HepG2 (cell line): ENCODE data around the gene SYS1. TPM values are rescaled to one million over a fixed set of nuclear protein-coding genes. Genes with fewer than 3 reads are reported as not detected.
A peak's percentile ranks its signal among the peaks of the same experiment; 100 is the strongest.

ENCODE experiments used
- ATAC-seq: fragments of 200-7000 bp; cut with Tn5 transposase; 3 replicates; pipeline ENCODE4 v1.9.1; 2020; ENCODE audit warnings: mild to moderate bottlenecking, moderate library complexity
- BruUV-seq: library from RNA; stranded (reverse); fragments of 400-500 nt; replicated peaks from 2 replicates; lab custom pipeline; 2021; lab: Mats Ljungman, UMichigan
- CTCF ChIA-PET: fragments of 300-600 bp; formaldehyde crosslinking; extraction: SDS; loops from one replicate; lab custom pipeline; 2021; ENCODE audit warnings: low total read pairs, inconsistent platforms, low intra/inter-chr PET ratio; lab: Yijun Ruan, JAX
- POLR2A ChIA-PET: fragments of 350-600 bp; sonication (Branson Sonifier 250); formaldehyde crosslinking; loops from one replicate; lab custom pipeline; 2020; ENCODE audit warnings: antibody characterized with exemption, inconsistent platforms; lab: Yijun Ruan, JAX
- DNase-seq: peaks from one replicate; pipeline ENCODE4 v3.0.0-alpha.2; 2015; ENCODE audit warnings: low spot score
- FAIRE-seq: peaks from 3 replicates; lab custom pipeline; 2011; peaks lifted over from hg19 to GRCh38; lab: Jason Lieb, UNC
- H2AFZ ChIP-seq: one replicate; pipeline ENCODE4 v1.6.1; 2011; ENCODE audit warnings: low read length, inconsistent platforms
- H3K27ac ChIP-seq: fragments of 300-600 bp; 3 replicates; pipeline ENCODE4 v1.8.0; 2011; ENCODE audit warnings: mixed run types, mild to moderate bottlenecking, mixed read lengths, low read length, inconsistent platforms; ENCODE audit not compliant: insufficient read depth; ENCODE audit errors: extremely low read length
- H3K27me3 ChIP-seq, 2 experiments: fragments of 200-600 bp in 1 of 2; 2 replicates in 1 of 2; 3 replicates in 1 of 2; pipeline versions ENCODE4 v1.6.0 to v1.8.0; 2011; ENCODE audit warnings: low read length in 2 of 2, mild to moderate bottlenecking in 2 of 2, moderate library complexity in 2 of 2, inconsistent platforms in 1 of 2; ENCODE audit not compliant: insufficient read depth in 2 of 2, control insufficient read depth in 1 of 2
- H3K36me3 ChIP-seq, 2 experiments: fragments of 200-600 bp in 1 of 2; replicated peaks in 1 of 2; 2 replicates in 1 of 2; 3 replicates in 1 of 2; pipeline versions ENCODE4 v1.5.1 to v1.8.0; 2011; ENCODE audit warnings: low read length in 2 of 2, inconsistent platforms in 1 of 2; ENCODE audit not compliant: insufficient read depth in 2 of 2, control insufficient read depth in 1 of 2
- H3K4me1 ChIP-seq: 2 replicates; pipeline ENCODE4 v1.5.1; 2012; ENCODE audit warnings: low read length, inconsistent platforms; ENCODE audit not compliant: insufficient read depth
- H3K4me2 ChIP-seq: 2 replicates; pipeline ENCODE4 v1.6.0; 2011; ENCODE audit warnings: low read depth, low read length, inconsistent platforms
- H3K4me3 ChIP-seq, 3 experiments: fragments of 200-600 bp in 1 of 3; sonication (generic), shearing (Covaris generic) in 1 of 3; replicated peaks in 1 of 3; 2 replicates each; pipeline ENCODE4 v1.5.1; 2011 to 2016; ENCODE audit warnings: low read length in 3 of 3, inconsistent platforms in 2 of 3, low read depth in 2 of 3, mild to moderate bottlenecking in 2 of 3, control low read depth in 1 of 3, mixed read lengths in 1 of 3; ENCODE audit not compliant: insufficient read depth in 1 of 3
- H3K79me2 ChIP-seq: one replicate; pipeline ENCODE4 v1.6.1; 2011; ENCODE audit warnings: low read length, inconsistent platforms; ENCODE audit not compliant: insufficient read depth
- H3K9ac ChIP-seq: 2 replicates; pipeline ENCODE4 v1.6.0; 2011; ENCODE audit warnings: mild to moderate bottlenecking, low read depth, low read length, inconsistent platforms; ENCODE audit not compliant: insufficient read depth
- H3K9me3 ChIP-seq: 2 replicates; pipeline ENCODE4 v1.5.1; 2012; ENCODE audit warnings: mild to moderate bottlenecking, low read length
- H4K20me1 ChIP-seq: 2 replicates; pipeline ENCODE4 v1.6.0; 2011; ENCODE audit warnings: inconsistent platforms, mild to moderate bottlenecking, low read length, moderate library complexity; ENCODE audit not compliant: insufficient read depth
- FOXA1 ChIP-seq, 2 experiments: fragments of 450-650 bp in 1 of 2; sonication (generic) in 1 of 2; formaldehyde crosslinking in 1 of 2; IDR thresholded peaks; 2 replicates each; pipeline versions ENCODE4 v1.4.0 to v1.6.1; 2016 to 2020; ENCODE audit warnings: missing genetic modification reagents in 1 of 2
- FOXP1 ChIP-seq, 2 experiments: fragments of 450-650 bp in 1 of 2; IDR thresholded peaks; 2 replicates each; pipeline ENCODE4 v1.6.1; 2017 to 2018; ENCODE audit warnings: antibody characterized with exemption in 1 of 2
- HNF4A ChIP-seq: sonication (generic); formaldehyde crosslinking; IDR thresholded peaks from 2 replicates; pipeline ENCODE4 v1.4.0; 2020; ENCODE audit warnings: missing genetic modification reagents
- NR2F1 ChIP-seq, 2 experiments: fragments of 450-650 bp in 1 of 2; formaldehyde crosslinking in 1 of 2; IDR thresholded peaks; 2 replicates each; pipeline versions ENCODE4 v1.5.0 to v1.6.1; 2016 to 2020; ENCODE audit warnings: mild to moderate bottlenecking in 1 of 2, missing compliant biosample characterization in 1 of 2, missing genetic modification reagents in 1 of 2, moderate library complexity in 1 of 2
- RCOR2 ChIP-seq: IDR thresholded peaks from 2 replicates; pipeline ENCODE4 v1.6.1; 2016; ENCODE audit warnings: missing biosample characterization, missing genetic modification reagents
- ZNF205 ChIP-seq: IDR thresholded peaks from 2 replicates; pipeline ENCODE4 v1.6.1; 2018; ENCODE audit warnings: missing biosample characterization, missing genetic modification reagents
- ZNF614 ChIP-seq: IDR thresholded peaks from 2 replicates; pipeline ENCODE4 v1.6.1; 2018; ENCODE audit warnings: missing biosample characterization, missing genetic modification reagents, inconsistent platforms, borderline replicate concordance
- ZNF749 ChIP-seq: sonication (generic); formaldehyde crosslinking; IDR thresholded peaks from 2 replicates; pipeline ENCODE4 v1.8.0; 2022; ENCODE audit warnings: mild to moderate bottlenecking, missing genetic modification reagents, moderate library complexity, borderline replicate concordance
- WGBS: methylation state at CpG from one replicate; pipeline ENCODE4 v1.1.6; 2017; ENCODE audit warnings: low lambda C conversion rate; 5-methylcytosine and 5-hydroxymethylcytosine counted together
- in situ Hi-C: cut with HindIII; loops from 2 replicates; pipeline ENCODE4 v1.10.0; 2017; ENCODE audit warnings: low pct_unique_long_range_greater_than_20kb; ENCODE audit not compliant: extremely low pct_ligation_motif_present
- intact Hi-C: fragments of 100-400 bp; cut with micrococcal nuclease; formaldehyde crosslinking; loops from one replicate; pipeline ENCODE4 v1.10.0; 2022; ENCODE audit not compliant: unreplicated experiment
- polyA plus RNA-seq, 8 experiments: library from polyadenylated mRNA; depleted of rRNA in 3 of 8; stranded (reverse) in 7 of 8; unstranded in 1 of 8; fragments of >200 nt; fragmentation: Illumina TruSeq in 4 of 8; extraction: Trizol in 4 of 8; gene quantifications; 2 replicates each; pipeline versions ENCODE4 v1.2.1 to v1.2.3, GENCODE V29; 2011 to 2016; ENCODE audit warnings: low read depth in 4 of 8, missing spikeins in 1 of 8, mixed read lengths in 1 of 8; ENCODE audit not compliant: insufficient read depth in 1 of 8
- total RNA-seq, 5 experiments: library from RNA; depleted of rRNA; stranded (reverse); fragments of >200 nt; fragmentation: Illumina TruSeq; extraction: Trizol; gene quantifications; 2 replicates each; pipeline ENCODE4 v1.2.3, GENCODE V29; 2016; ENCODE audit warnings: low read depth in 1 of 5

SYS1 gene
- total and polyA plus RNA-seq, 2 of the 13 experiments (the other 11 are each of a cell fraction or from before 2014, with no cell fraction given) = 38.3 to 65.6 TPM

- ATAC-seq (no peak), FAIRE-seq (no peak), DNase-seq (no peak)
- no peaks in the 10 kb centered on the region for H3K36me3 ChIP-seq
- no peak overlapping the region for H3K27ac ChIP-seq
- no peaks in the 10 kb centered on the region for H3K79me2 ChIP-seq
- H2AFZ ChIP-seq = no peak overlapping the region
- no peak overlapping the region for H3K9ac ChIP-seq
- peaks cover 53% of the 10 kb centered on the region for H3K4me1 ChIP-seq
- intact Hi-C loops = no loop called here
- in situ Hi-C loops = no loop called here
- H3K9me3 ChIP-seq = no peaks in the 10 kb centered on the region
- H4K20me1 ChIP-seq = no peaks in the 10 kb centered on the region
- ChIA-PET POLR2A (interaction anchor here (23.9 to 29.5 kb wide), 2 partner anchors 5 to 11 kb away, joined by 1422 read pairs; partner anchors contain the start of genes SDC4 and SYS1), CTCF (no interaction called here)
- H3K4me2 ChIP-seq = no peak overlapping the region
- no peak overlapping the region for H3K4me3 ChIP-seq
- WGBS = 52% methylated on average over 9 of the region's 9 CpGs
- TF ChIP-seq HNF4A (CRISPR knock-in tag) (0 out of 2 replicates have a peak, but pooled peaks have one; percentile 4), ZNF614 (CRISPR knock-in tag) (peak; percentile 98), FOXA1 (IDR thresholded peaks at IDR 0.05) (no peak), FOXA1 (CRISPR knock-in tag; IDR thresholded peaks at IDR 0.05) (peak; percentile 25; the same call in 1 of the 2 replicates), RCOR2 (CRISPR knock-in tag) (0 out of 2 replicates have a peak, but pooled peaks have one; percentile 15), ZNF205 (CRISPR knock-in tag) (no peak), NR2F1 (CRISPR knock-in tag; IDR thresholded peaks at IDR 0.05) (no peak), FOXP1 (IDR thresholded peaks at IDR 0.05) (no peak), FOXP1 (CRISPR knock-in tag; IDR thresholded peaks at IDR 0.05) (peak; percentile 51), ZNF749 (no peak)
- no TSS peak for BruUV-seq
- H3K27me3 ChIP-seq = peaks cover 1 to 4% of the 10 kb centered on the region in 2 experiments; a peak in 2 of 5 replicates
Observed at GRCh38 chr20:45354423-45355208, 8.3 kb upstream of the SYS1 start.
